H9 (cell line): ENCODE results near the gene KCTD1. TPM values are rescaled to one million over a fixed set of nuclear protein-coding genes. Genes with fewer than 3 reads are reported as not detected.

ENCODE experiments used
- DNase-seq: peaks from one replicate; pipeline ENCODE4 v3.0.0-alpha.2; 2017
- H2AFZ ChIP-seq: one replicate; pipeline ENCODE4 v1.6.1; 2013; ENCODE audit warnings: mild to moderate bottlenecking, low read length, control low read depth, moderate library complexity
- H2AK5ac ChIP-seq: 2 replicates; pipeline ENCODE4 v1.6.1; 2013; ENCODE audit warnings: low read length, control low read depth, mixed read lengths; ENCODE audit not compliant: insufficient read length
- H2BK120ac ChIP-seq: one replicate; pipeline ENCODE4 v1.6.1; 2013; ENCODE audit warnings: low read depth, mild to moderate bottlenecking, low read length, control low read depth, inconsistent platforms; ENCODE audit not compliant: poor library complexity, severe bottlenecking
- H2BK12ac ChIP-seq: 2 replicates; pipeline ENCODE4 v1.6.1; 2013; ENCODE audit warnings: low read length, control low read depth, mixed read lengths, low read depth; ENCODE audit not compliant: insufficient read length
- H2BK15ac ChIP-seq: 2 replicates; pipeline ENCODE4 v1.6.1; 2013; ENCODE audit warnings: low read depth, low read length, control low read depth
- H2BK20ac ChIP-seq: one replicate; pipeline ENCODE4 v1.6.1; 2013; ENCODE audit warnings: low read depth, mild to moderate bottlenecking, low read length, control low read depth, inconsistent platforms; ENCODE audit not compliant: poor library complexity, severe bottlenecking
- H2BK5ac ChIP-seq: 2 replicates; pipeline ENCODE4 v1.6.1; 2013; ENCODE audit warnings: low read length, control low read depth, mixed read lengths; ENCODE audit not compliant: insufficient read length
- H3K14ac ChIP-seq: 2 replicates; pipeline ENCODE4 v1.6.1; 2013; ENCODE audit warnings: low read length, control low read depth; ENCODE audit not compliant: insufficient read depth
- H3K18ac ChIP-seq: 2 replicates; pipeline ENCODE4 v1.6.1; 2013; ENCODE audit warnings: low read depth, mild to moderate bottlenecking, mixed read lengths, low read length, control low read depth; ENCODE audit not compliant: insufficient read length
- H3K23ac ChIP-seq: 2 replicates; pipeline ENCODE4 v1.6.1; 2013; ENCODE audit warnings: low read length, control low read depth, mixed read lengths, low read depth; ENCODE audit not compliant: insufficient read length
- H3K23me2 ChIP-seq: 2 replicates; pipeline ENCODE4 v1.6.1; 2013; ENCODE audit warnings: low read depth, mild to moderate bottlenecking, mixed read lengths, low read length, control low read depth; ENCODE audit not compliant: insufficient read length, poor library complexity, severe bottlenecking
- H3K27ac ChIP-seq: 2 replicates; pipeline ENCODE4 v1.5.1; 2013; ENCODE audit warnings: low read length, control low read depth, mixed read lengths, low read depth; ENCODE audit not compliant: insufficient read length
- H3K27me3 ChIP-seq: 2 replicates; pipeline ENCODE4 v1.6.1; 2013; ENCODE audit warnings: low read length, control low read depth, inconsistent platforms; ENCODE audit not compliant: insufficient read depth
- H3K4ac ChIP-seq: 2 replicates; pipeline ENCODE4 v1.6.1; 2013; ENCODE audit warnings: low read depth, mild to moderate bottlenecking, control low read depth, inconsistent platforms, low read length, moderate library complexity
- H3K4me1 ChIP-seq: 2 replicates; pipeline ENCODE4 v1.6.1; 2013; ENCODE audit warnings: low read length, control low read depth, inconsistent platforms; ENCODE audit not compliant: insufficient read depth
- H3K4me2 ChIP-seq: 2 replicates; pipeline ENCODE4 v1.6.1; 2013; ENCODE audit warnings: low read length, control low read depth, mixed read lengths; ENCODE audit not compliant: insufficient read length, insufficient read depth
- H3K56ac ChIP-seq: 2 replicates; pipeline ENCODE4 v1.6.1; 2013; ENCODE audit warnings: low read depth, mild to moderate bottlenecking, mixed read lengths, low read length, control low read depth; ENCODE audit not compliant: insufficient read length
- H3K79me1 ChIP-seq: 2 replicates; pipeline ENCODE4 v1.6.1; 2013; ENCODE audit warnings: low read depth, mild to moderate bottlenecking, moderate library complexity, low read length, control low read depth, inconsistent platforms; ENCODE audit not compliant: insufficient read depth, poor library complexity, severe bottlenecking
- H3K79me2 ChIP-seq: 2 replicates; pipeline ENCODE4 v1.6.1; 2013; ENCODE audit warnings: low read length, control low read depth, inconsistent platforms; ENCODE audit not compliant: insufficient read depth
- H3K9ac ChIP-seq: 2 replicates; pipeline ENCODE4 v1.6.1; 2013; ENCODE audit warnings: low read length, control low read depth, mixed read lengths; ENCODE audit not compliant: insufficient read length; ENCODE audit errors: extremely low read depth
- H3K9me3 ChIP-seq: one replicate; pipeline ENCODE4 v1.6.1; 2013; ENCODE audit warnings: low read depth, low read length, inconsistent platforms; ENCODE audit not compliant: control insufficient read depth
- H3T11ph ChIP-seq: one replicate; pipeline ENCODE4 v1.6.1; 2013; ENCODE audit warnings: mild to moderate bottlenecking, low read length, control low read depth, inconsistent platforms
- H4K20me1 ChIP-seq: one replicate; pipeline ENCODE4 v1.6.1; 2013; ENCODE audit not compliant: control insufficient read depth, insufficient read length, insufficient read depth
- H4K5ac ChIP-seq: 2 replicates; pipeline ENCODE4 v1.6.1; 2013; ENCODE audit warnings: low read depth, mild to moderate bottlenecking, mixed read lengths, low read length, control low read depth; ENCODE audit not compliant: insufficient read length
- H4K8ac ChIP-seq: replicated peaks from 2 replicates; pipeline ENCODE4 v1.6.1; 2013; ENCODE audit warnings: low read length, control low read depth, mixed read lengths, low read depth; ENCODE audit not compliant: insufficient read length
- H4K91ac ChIP-seq: 2 replicates; pipeline ENCODE4 v1.6.1; 2013; ENCODE audit warnings: low read depth, mild to moderate bottlenecking, moderate library complexity, mixed read lengths, low read length, control low read depth; ENCODE audit not compliant: insufficient read length
- H3K27ac Mint-ChIP-seq, 3 experiments: 2 replicates in 2 of 3; 3 replicates in 1 of 3; pipeline ENCODE4 v1.8.0; 2020 to 2021; ENCODE audit warnings: mixed read lengths in 3 of 3, mild to moderate bottlenecking in 1 of 3, moderate library complexity in 1 of 3
- H3K27me3 Mint-ChIP-seq: 2 replicates; pipeline ENCODE4 v1.8.0; 2021; ENCODE audit warnings: low read depth, mild to moderate bottlenecking, moderate library complexity, mixed read lengths
- H3K36me3 Mint-ChIP-seq, 3 experiments: 2 replicates in 2 of 3; 3 replicates in 1 of 3; pipeline ENCODE4 v1.8.0; 2020 to 2021; ENCODE audit warnings: low read depth in 3 of 3, mixed read lengths in 3 of 3; ENCODE audit not compliant: insufficient read depth in 1 of 3
- H3K4me1 Mint-ChIP-seq, 2 experiments: 2 replicates each; pipeline ENCODE4 v1.8.0; 2020; ENCODE audit warnings: mixed read lengths in 2 of 2
- H3K4me3 Mint-ChIP-seq, 2 experiments: 2 replicates in 1 of 2; 3 replicates in 1 of 2; pipeline ENCODE4 v1.8.0; 2020 to 2021; ENCODE audit warnings: mild to moderate bottlenecking in 2 of 2, mixed read lengths in 2 of 2, moderate library complexity in 1 of 2
- H3K9me3 Mint-ChIP-seq, 2 experiments: 2 replicates in 1 of 2; 3 replicates in 1 of 2; pipeline ENCODE4 v1.8.0; 2020; ENCODE audit warnings: mild to moderate bottlenecking in 2 of 2, mixed read lengths in 2 of 2, moderate library complexity in 1 of 2
- CTCF ChIP-seq: fragments of 200-600 bp; sonication (generic); conservative IDR thresholded peaks from 3 replicates; pipeline ENCODE4 v1.8.0; 2021; ENCODE audit warnings: antibody characterized with exemption, mild to moderate bottlenecking
- WGBS: extraction: QIAGEN DNeasy Blood & Tissue Kit; methylation state at CpG from one replicate; pipeline ENCODE4 v1.1.7; 2013; ENCODE audit warnings: missing lambda C conversion rate, low lambda C conversion rate, mixed read lengths; ENCODE audit not compliant: insufficient read length; ENCODE audit errors: extremely low coverage; 5-methylcytosine and 5-hydroxymethylcytosine counted together
- total RNA-seq: library from RNA; stranded (reverse); gene quantifications from 2 replicates; pipeline ENCODE4 v1.2.1, GENCODE V29; 2021

The KCTD1 gene
- total RNA-seq, 1 experiment from 2014 or later, result 10.8 TPM

- WGBS, result no CpG with 5 or more reads among the region's 8 CpGs
- Histone ChIP-seq H4K5ac (no peak overlapping the region), H2BK12ac (no peak overlapping the region), H3K9me3 (no peaks in the 10 kb centered on the region), H4K8ac (no peak overlapping the region), H3K79me2 (no peaks in the 10 kb centered on the region), H3K4ac (no peak overlapping the region), H3K14ac (no peak overlapping the region), H3K4me2 (peak overlapping the region; percentile 51), H4K91ac (no peak overlapping the region), H3K79me1 (no peaks in the 10 kb centered on the region), H2AFZ (no peak overlapping the region), H2BK120ac (no peak overlapping the region), H2BK5ac (no peak overlapping the region), H2BK20ac (no peak overlapping the region), H2AK5ac (no peak overlapping the region), H2BK15ac (no peak overlapping the region), H3T11ph (no peak overlapping the region), H4K20me1 (no peaks in the 10 kb centered on the region), H3K9ac (no peak overlapping the region), H3K18ac (no peak overlapping the region), H3K23me2 (no peaks in the 10 kb centered on the region), H3K27me3 (no peaks in the 10 kb centered on the region), H3K4me1 (no peaks in the 10 kb centered on the region), H3K56ac (no peak overlapping the region), H3K27ac (no peak overlapping the region), H3K23ac (no peak overlapping the region)
- peaks cover 16 to 22% of the 10 kb centered on the region in 2 experiments for H3K4me1 Mint-ChIP-seq
- H3K9me3 Mint-ChIP-seq, result no peaks in the 10 kb centered on the region
- DNase-seq, result no peak
- H3K36me3 Mint-ChIP-seq, result no peaks in the 10 kb centered on the region
- H3K27ac Mint-ChIP-seq, result peak overlapping the region in 1 of 3 experiments; percentile 41; a peak in 2 of 7 replicates
- peak overlapping the region in 1 of 2 experiments; percentile 61; a peak in 2 of 5 replicates for H3K4me3 Mint-ChIP-seq
- H3K27me3 Mint-ChIP-seq, result peaks cover 48% of the 10 kb centered on the region
- no peak for TF ChIP-seq CTCF
Measured at GRCh38 chr18:26575865-26576217, 27.5 kb upstream of the KCTD1 start.
